Heart right ventricle (tissue), 16 donors: ENCODE measurements around the gene NKPD1. TPM values are rescaled to one million over a fixed set of nuclear protein-coding genes. Genes with fewer than 3 reads are reported as not detected.

Source experiments
- ATAC-seq, 8 donors: fragments of 200-7000 bp; cut with Tn5 transposase; one replicate each; pipeline ENCODE4 v1.9.1; 2020; ENCODE audit warnings: mild to moderate bottlenecking in 8 of 8, moderate library complexity in 8 of 8, moderate number of reproducible peaks in 1 of 8
- DNase-seq, 2 donors: peaks; one replicate each; pipeline ENCODE4 v3.0.0-alpha.2; 2020
- H3K27ac ChIP-seq, 10 donors: fragments of 200-600 bp; sonication (generic) in 2 of 10; one replicate each; pipeline versions ENCODE4 v1.5.0 to v1.8.0; 2020 to 2022; ENCODE audit warnings: mild to moderate bottlenecking in 3 of 10
- H3K27me3 ChIP-seq, 7 donors: fragments of 200-600 bp; one replicate each; pipeline ENCODE4 v1.8.0; 2021 to 2022; ENCODE audit warnings: mild to moderate bottlenecking in 2 of 7
- H3K36me3 ChIP-seq, 9 donors: fragments of 200-600 bp; sonication (generic) in 1 of 9; one replicate each; pipeline versions ENCODE4 v1.5.0 to v1.8.0; 2020 to 2022; ENCODE audit warnings: mild to moderate bottlenecking in 2 of 9
- H3K4me1 ChIP-seq, 9 donors: fragments of 200-600 bp; sonication (generic) in 1 of 9; one replicate each; pipeline versions ENCODE4 v1.5.0 to v1.8.0; 2020 to 2022; ENCODE audit warnings: mild to moderate bottlenecking in 4 of 9
- H3K4me3 ChIP-seq, 10 donors: fragments of 200-600 bp; sonication (generic) in 2 of 10; one replicate each; pipeline versions ENCODE4 v1.5.0 to v1.8.0; 2020 to 2022; ENCODE audit warnings: mild to moderate bottlenecking in 7 of 10, moderate library complexity in 2 of 10
- H3K9me3 ChIP-seq, 11 donors: fragments of 200-600 bp in 10 of 11; sonication (generic) in 2 of 11; one replicate each; pipeline versions ENCODE4 v1.5.0 to v1.8.0; 2013 to 2022; ENCODE audit warnings: mild to moderate bottlenecking in 2 of 11, control low read depth in 1 of 11, moderate library complexity in 1 of 11
- WGBS, 2 donors: extraction: QIAGEN DNeasy Blood & Tissue Kit; methylation state at CpG; one replicate each; pipeline ENCODE4 v1.1.7; 2013; ENCODE audit warnings: inconsistent platforms in 1 of 2; 5-methylcytosine and 5-hydroxymethylcytosine counted together
- intact Hi-C, 10 donors: fragments of 100-400 bp; cut with DNase I; formaldehyde crosslinking; loops; one replicate each; pipeline versions ENCODE4 v1.11.1 to v1.14.2; 2022
- polyA plus RNA-seq, 2 donors: library from polyadenylated mRNA; stranded (reverse); fragments of 200-250 nt; gene quantifications; one replicate each; pipeline ENCODE4 v1.2.3, GENCODE V29; 2013
- total RNA-seq, 10 donors: library from RNA; stranded (reverse); fragmentation: NEBNext Ultra II Directional in 3 of 10; extraction: Animal tissue kit (Norgen Biotek cat#: 25700) in 3 of 10; gene quantifications; one replicate each; pipeline versions ENCODE4 v1.2.1 to v1.2.4, GENCODE V29; 2021 to 2023
- TF ChIP-seq, protein P1 (sequence below), 9 donors: fragments of 200-600 bp; sonication (generic) in 2 of 9; IDR thresholded peaks; one replicate each; pipeline versions ENCODE4 v1.5.0 to v1.8.0; 2021 to 2022; ENCODE audit warnings: antibody characterized with exemption in 9 of 9, mild to moderate bottlenecking in 5 of 9, moderate library complexity in 1 of 9
- donor health status: Arrhythmogenic right ventricular cardiomyopathy.
- donor health status: ischemic (EF 13 %, LVEDD 7.1; RV severe dilation, severe dysfunction).
- donor health status: healthy with polysubstance abuse.
- donor health status: DM: no; HTN: yes; CAD: no.
- donor health status: DM: no; HTN: no; CAD: no.
- donor health status: ischemic (EF 25% LVEDD 6.9; RV normal size, moderate dysfunction).
- donor health status: ischemic (EF 25% LVEDD 5.7; RV mildly dilated, moderate dysfunction).
- donor health status: healthy.
- donor health status: DM: yes; HTN: yes; CAD: no.
- donor health status: Ischemic cardiomyopathy.
- donor health status: ischemic (EF 35%, LVEDD 5.7; RV mildly dilated, moderate dysfunction).
- donor health status: nonischemic (EF 11% LVEDD 7.7; RV severe dilation, severe dysfunction).
- donor health status: DM: yes; HTN: yes; CAD: no.
- donor health status: PGD.
- donor health status: ischemic (EF 29% LVEDD 5.4; RV normal size, mild dysfunction).
- donor health status: nonischemic (EF 23%, LVEDD 6.1; RV moderate dilation, normal function).

Gene NKPD1
- total and polyA plus RNA-seq, 12 donors: 0.06 to 0.09 (median 0.07) TPM; not detected in 7

GRCh38 chr19:45161738-45162607 lies 1.2 kb upstream of the NKPD1 start:
- intact Hi-C loops: no loop called here
- no peak overlapping the region for H3K4me3 ChIP-seq
- ATAC-seq: peak in 5 of 8 donors; percentile 21 to 45 (median 27)
- H3K36me3 ChIP-seq: no peaks in the 10 kb centered on the region
- peaks cover 7 to 30% (median 20%) of the 10 kb centered on the region in 9 donors for H3K4me1 ChIP-seq
- H3K9me3 ChIP-seq: no peaks in the 10 kb centered on the region
- no peak overlapping the region for H3K27ac ChIP-seq
- 37 to 47% methylated on average over 32 of the region's 32 CpGs for WGBS, 2 donors
- peaks cover 0 to 40% (median 33%) of the 10 kb centered on the region in 7 donors for H3K27me3 ChIP-seq
- TF ChIP-seq, protein P1, sequence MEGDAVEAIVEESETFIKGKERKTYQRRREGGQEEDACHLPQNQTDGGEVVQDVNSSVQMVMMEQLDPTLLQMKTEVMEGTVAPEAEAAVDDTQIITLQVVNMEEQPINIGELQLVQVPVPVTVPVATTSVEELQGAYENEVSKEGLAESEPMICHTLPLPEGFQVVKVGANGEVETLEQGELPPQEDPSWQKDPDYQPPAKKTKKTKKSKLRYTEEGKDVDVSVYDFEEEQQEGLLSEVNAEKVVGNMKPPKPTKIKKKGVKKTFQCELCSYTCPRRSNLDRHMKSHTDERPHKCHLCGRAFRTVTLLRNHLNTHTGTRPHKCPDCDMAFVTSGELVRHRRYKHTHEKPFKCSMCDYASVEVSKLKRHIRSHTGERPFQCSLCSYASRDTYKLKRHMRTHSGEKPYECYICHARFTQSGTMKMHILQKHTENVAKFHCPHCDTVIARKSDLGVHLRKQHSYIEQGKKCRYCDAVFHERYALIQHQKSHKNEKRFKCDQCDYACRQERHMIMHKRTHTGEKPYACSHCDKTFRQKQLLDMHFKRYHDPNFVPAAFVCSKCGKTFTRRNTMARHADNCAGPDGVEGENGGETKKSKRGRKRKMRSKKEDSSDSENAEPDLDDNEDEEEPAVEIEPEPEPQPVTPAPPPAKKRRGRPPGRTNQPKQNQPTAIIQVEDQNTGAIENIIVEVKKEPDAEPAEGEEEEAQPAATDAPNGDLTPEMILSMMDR (IDR thresholded peaks at IDR 0.05): peak in 8 of 9 donors; percentile 18 to 56 (median 46)
- DNase-seq: peak in 1 of 2 donors; percentile 22

DNA sequence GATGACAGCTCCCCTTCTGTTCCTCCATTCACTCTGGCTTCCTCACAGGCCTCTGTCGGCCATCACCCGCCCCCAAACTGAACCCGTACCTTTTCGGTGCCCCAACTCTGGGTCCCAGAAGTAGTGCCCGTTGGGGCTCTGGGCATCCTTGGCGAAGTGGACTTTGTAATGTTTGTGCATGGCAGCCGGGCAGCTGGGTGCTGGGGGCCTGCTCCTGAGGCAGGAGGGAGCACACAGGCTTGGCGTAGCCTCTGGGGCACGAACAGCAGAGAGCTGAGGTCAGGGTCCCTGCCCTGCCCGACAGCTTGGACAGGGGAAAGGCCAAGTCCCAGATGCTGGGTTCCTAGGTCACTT lies 834 bp downstream of the NKPD1 start:
- intact Hi-C loops: no loop called here
- ATAC-seq (no peak), DNase-seq (no peak)
- Histone ChIP-seq H3K4me3 (no peak overlapping the region), H3K9me3 (no peaks in the 10 kb centered on the region), H3K4me1 (peaks cover 7 to 16% (median 10%) of the 10 kb centered on the region in 9 donors), H3K36me3 (no peaks in the 10 kb centered on the region), H3K27ac (no peak overlapping the region), H3K27me3 (peaks cover 0 to 54% (median 33%) of the 10 kb centered on the region in 7 donors)
- TF ChIP-seq, protein P1 (IDR thresholded peaks at IDR 0.05): no peak
- 79 to 88% methylated on average over 10 of the region's 10 CpGs for WGBS, 2 donors

GRCh38 chr19:45159210-45159970 lies 1.4 kb downstream of the NKPD1 start:
- DNase-seq: no peak
- no peak overlapping the region for H3K27ac ChIP-seq
- no peak for ATAC-seq
- H3K4me3 ChIP-seq: no peak overlapping the region
- intact Hi-C loops: no loop called here
- WGBS, 2 donors: 82 to 84% methylated on average over 12 of the region's 12 CpGs
- H3K36me3 ChIP-seq: no peaks in the 10 kb centered on the region
- no peaks in the 10 kb centered on the region for H3K9me3 ChIP-seq
- peaks cover 3 to 11% (median 6%) of the 10 kb centered on the region in 9 donors for H3K4me1 ChIP-seq
- TF ChIP-seq, protein P1 (IDR thresholded peaks at IDR 0.05): no peak
- peaks cover 0 to 59% (median 33%) of the 10 kb centered on the region in 7 donors for H3K27me3 ChIP-seq

GRCh38 chr19:45158503-45159209 lies 2.1 kb downstream of the NKPD1 start:
- DNase-seq (no peak), ATAC-seq (no peak)
- intact Hi-C loops: no loop called here

More at GRCh38 chr19:45158503-45159209, 2.1 kb downstream of the NKPD1 start:
- TF ChIP-seq, protein P1 (IDR thresholded peaks at IDR 0.05): no peak
- no peaks in the 10 kb centered on the region for H3K9me3 ChIP-seq
- no peaks in the 10 kb centered on the region for H3K36me3 ChIP-seq
- no peak overlapping the region for H3K4me3 ChIP-seq
- peaks cover 0 to 65% (median 33%) of the 10 kb centered on the region in 7 donors for H3K27me3 ChIP-seq
- H3K27ac ChIP-seq: no peak overlapping the region
- peaks cover 1 to 12% (median 6%) of the 10 kb centered on the region in 9 donors for H3K4me1 ChIP-seq
- 74 to 81% methylated on average over 26 to 27 of the region's 27 CpGs for WGBS, 2 donors
